ENCODE results near the gene SVIL. TPM values are rescaled to one million over a fixed set of nuclear protein-coding genes. Genes with fewer than 3 reads are reported as not detected.

The SVIL gene
- total RNA-seq, 1 experiment from 2014 or later, result 15.3 TPM

DNA sequence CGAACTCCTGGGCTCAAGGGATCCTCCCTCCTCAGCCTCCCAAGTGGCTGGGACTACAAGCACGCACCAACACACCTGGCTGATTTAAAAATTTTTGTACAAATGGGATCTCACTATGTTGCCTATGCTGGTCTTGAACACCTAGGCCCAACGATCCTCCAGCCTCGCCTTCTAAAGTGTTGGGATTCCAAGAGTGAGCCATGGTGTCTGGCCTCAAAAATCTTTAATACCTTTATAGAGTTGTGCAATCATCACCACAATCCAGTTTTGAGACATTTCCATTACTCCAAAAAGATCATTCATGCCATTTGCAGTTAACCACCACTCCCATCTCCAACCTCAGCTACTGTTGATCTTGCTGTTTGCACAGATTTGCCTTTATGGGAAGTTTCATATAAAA, 180.5 kb downstream of the SVIL start:
- WGBS (ENCODE audit: extremely low coverage, insufficient read length, low lambda C conversion rate), result no CpG with 5 or more reads among the region's 4 CpGs
- Histone ChIP-seq H4K20me1 (ENCODE audit: control insufficient read depth, insufficient read depth, insufficient read length) (no peaks in the 10 kb centered on the region), H3K79me2 (ENCODE audit: insufficient read depth, low read length) (no peaks in the 10 kb centered on the region)

More for the DNA sequence above, 180.5 kb downstream of the SVIL start:
- H4K91ac ChIP-seq (ENCODE audit: insufficient read length, low read depth, low read length), result no peak overlapping the region
- no peaks in the 10 kb centered on the region for H3K4me1 ChIP-seq (ENCODE audit: insufficient read depth, low read length)
- Mint-ChIP-seq H3K27ac (no peak overlapping the region), H3K4me3 (no peak overlapping the region), H3K4me1 (peaks cover 2 to 5% of the 10 kb centered on the region in 2 experiments; a peak in 2 of 4 replicates), H3K27me3 (ENCODE audit: low read depth) (no peaks in the 10 kb centered on the region), H3K9me3 (no peaks in the 10 kb centered on the region), H3K36me3 (ENCODE audit: insufficient read depth in 1 of 3, low read depth in 3 of 3) (peaks cover 0 to 7% (median 7%) of the 10 kb centered on the region in 3 experiments; a peak in 4 of 7 replicates)
- H3K9ac ChIP-seq (ENCODE audit: extremely low read depth, insufficient read length, low read length), result no peak overlapping the region
- H3K56ac ChIP-seq (ENCODE audit: insufficient read length, low read depth, low read length), result no peak overlapping the region
- DNase-seq, result no peak
- no peak overlapping the region for H2BK5ac ChIP-seq (ENCODE audit: insufficient read length, low read length)
- no peak overlapping the region for H2BK12ac ChIP-seq (ENCODE audit: insufficient read length, low read depth, low read length)
- H2BK15ac ChIP-seq (ENCODE audit: low read depth, low read length), result no peak overlapping the region
- H4K5ac ChIP-seq (ENCODE audit: insufficient read length, low read depth, low read length), result no peak overlapping the region
- no peak overlapping the region for H3K27ac ChIP-seq (ENCODE audit: insufficient read length, low read depth, low read length)
- no peaks in the 10 kb centered on the region for H3K9me3 ChIP-seq (ENCODE audit: control insufficient read depth, low read depth, low read length)
- H3K79me1 ChIP-seq (ENCODE audit: insufficient read depth, low read depth, low read length, poor library complexity, severe bottlenecking), result no peaks in the 10 kb centered on the region
- no peak overlapping the region for H2AK5ac ChIP-seq (ENCODE audit: insufficient read length, low read length)
- H3K14ac ChIP-seq (ENCODE audit: insufficient read depth, low read length), result no peak overlapping the region
- H3K23me2 ChIP-seq (ENCODE audit: insufficient read length, low read depth, low read length, poor library complexity, severe bottlenecking), result no peaks in the 10 kb centered on the region
- no peak overlapping the region for H3K4me2 ChIP-seq (ENCODE audit: insufficient read depth, insufficient read length, low read length)
- H2AFZ ChIP-seq (ENCODE audit: low read length), result no peak overlapping the region
- no peak overlapping the region for H3K23ac ChIP-seq (ENCODE audit: insufficient read length, low read depth, low read length)
- TF ChIP-seq, protein P1, sequence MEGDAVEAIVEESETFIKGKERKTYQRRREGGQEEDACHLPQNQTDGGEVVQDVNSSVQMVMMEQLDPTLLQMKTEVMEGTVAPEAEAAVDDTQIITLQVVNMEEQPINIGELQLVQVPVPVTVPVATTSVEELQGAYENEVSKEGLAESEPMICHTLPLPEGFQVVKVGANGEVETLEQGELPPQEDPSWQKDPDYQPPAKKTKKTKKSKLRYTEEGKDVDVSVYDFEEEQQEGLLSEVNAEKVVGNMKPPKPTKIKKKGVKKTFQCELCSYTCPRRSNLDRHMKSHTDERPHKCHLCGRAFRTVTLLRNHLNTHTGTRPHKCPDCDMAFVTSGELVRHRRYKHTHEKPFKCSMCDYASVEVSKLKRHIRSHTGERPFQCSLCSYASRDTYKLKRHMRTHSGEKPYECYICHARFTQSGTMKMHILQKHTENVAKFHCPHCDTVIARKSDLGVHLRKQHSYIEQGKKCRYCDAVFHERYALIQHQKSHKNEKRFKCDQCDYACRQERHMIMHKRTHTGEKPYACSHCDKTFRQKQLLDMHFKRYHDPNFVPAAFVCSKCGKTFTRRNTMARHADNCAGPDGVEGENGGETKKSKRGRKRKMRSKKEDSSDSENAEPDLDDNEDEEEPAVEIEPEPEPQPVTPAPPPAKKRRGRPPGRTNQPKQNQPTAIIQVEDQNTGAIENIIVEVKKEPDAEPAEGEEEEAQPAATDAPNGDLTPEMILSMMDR (conservative IDR thresholded peaks at IDR 0.05), result no peak
- H3K27me3 ChIP-seq (ENCODE audit: insufficient read depth, low read length), result no peaks in the 10 kb centered on the region
- no peak overlapping the region for H4K8ac ChIP-seq (replicated peaks; ENCODE audit: insufficient read length, low read depth, low read length)
- H3T11ph ChIP-seq (ENCODE audit: low read length), result no peak overlapping the region
- no peak overlapping the region for H3K4ac ChIP-seq (ENCODE audit: low read depth, low read length)
- no peak overlapping the region for H2BK120ac ChIP-seq (ENCODE audit: low read depth, low read length, poor library complexity, severe bottlenecking)
- no peak overlapping the region for H2BK20ac ChIP-seq (ENCODE audit: low read depth, low read length, poor library complexity, severe bottlenecking)
- H3K18ac ChIP-seq (ENCODE audit: insufficient read length, low read depth, low read length), result no peak overlapping the region
